Ishikawa (cell line): ENCODE data around the gene AKR1B15.

ENCODE experiments used
- CEBPB ChIP-seq: IDR thresholded peaks from 2 replicates; pipeline ENCODE4 v1.6.1; 2012
- CREB1 ChIP-seq: IDR thresholded peaks from 2 replicates; pipeline ENCODE4 v1.6.1; 2012; ENCODE audit warnings: low read depth
- EGR1 ChIP-seq: IDR thresholded peaks from 2 replicates; pipeline ENCODE4 v1.6.1; 2012
- EP300 ChIP-seq: IDR thresholded peaks from 2 replicates; pipeline ENCODE4 v1.6.1; 2012; ENCODE audit warnings: borderline replicate concordance
- FOXM1 ChIP-seq: IDR thresholded peaks from 2 replicates; pipeline ENCODE4 v1.6.1; 2012; ENCODE audit warnings: low read depth, borderline replicate concordance
- NFIC ChIP-seq: IDR thresholded peaks from 2 replicates; pipeline ENCODE4 v1.6.1; 2012
- RAD21 ChIP-seq: IDR thresholded peaks from 2 replicates; pipeline ENCODE4 v1.6.1; 2012; ENCODE audit warnings: low read depth
- REST ChIP-seq: IDR thresholded peaks from 2 replicates; pipeline ENCODE4 v1.6.1; 2012; ENCODE audit warnings: low read depth, mild to moderate bottlenecking
- TAF1 ChIP-seq: IDR thresholded peaks from 2 replicates; pipeline ENCODE4 v1.6.1; 2012; ENCODE audit warnings: low read depth, mild to moderate bottlenecking
- TCF12 ChIP-seq: IDR thresholded peaks from 2 replicates; pipeline ENCODE4 v1.6.1; 2012; ENCODE audit warnings: low read depth
- TEAD4 ChIP-seq: IDR thresholded peaks from 2 replicates; pipeline ENCODE4 v1.6.1; 2012
- YY1 ChIP-seq: IDR thresholded peaks from 2 replicates; pipeline ENCODE4 v1.6.1; 2012; ENCODE audit warnings: low read depth
- ZBTB7A ChIP-seq: IDR thresholded peaks from 2 replicates; pipeline ENCODE4 v1.6.1; 2012; ENCODE audit warnings: low read depth
- TF ChIP-seq, protein P1 (sequence below): IDR thresholded peaks from 2 replicates; pipeline ENCODE4 v1.6.1; 2012
- TF ChIP-seq, protein P2 (sequence below): IDR thresholded peaks from 2 replicates; pipeline ENCODE4 v1.6.1; 2012

AKR1B15 gene

GRCh38 chr7:134571746-134572461 lies 23.0 kb downstream of the AKR1B15 start:
- TF ChIP-seq REST (no peak), CEBPB (no peak), EGR1 (no peak), TCF12 (no peak), RAD21 (no peak), TAF1 (no peak), ZBTB7A (no peak), TEAD4 (no peak), YY1 (no peak), FOXM1 (no peak), CREB1 (no peak), EP300 (no peak), NFIC (no peak)
- TF ChIP-seq, protein P1, sequence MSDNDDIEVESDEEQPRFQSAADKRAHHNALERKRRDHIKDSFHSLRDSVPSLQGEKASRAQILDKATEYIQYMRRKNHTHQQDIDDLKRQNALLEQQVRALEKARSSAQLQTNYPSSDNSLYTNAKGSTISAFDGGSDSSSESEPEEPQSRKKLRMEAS = no peak
- TF ChIP-seq, protein P2, sequence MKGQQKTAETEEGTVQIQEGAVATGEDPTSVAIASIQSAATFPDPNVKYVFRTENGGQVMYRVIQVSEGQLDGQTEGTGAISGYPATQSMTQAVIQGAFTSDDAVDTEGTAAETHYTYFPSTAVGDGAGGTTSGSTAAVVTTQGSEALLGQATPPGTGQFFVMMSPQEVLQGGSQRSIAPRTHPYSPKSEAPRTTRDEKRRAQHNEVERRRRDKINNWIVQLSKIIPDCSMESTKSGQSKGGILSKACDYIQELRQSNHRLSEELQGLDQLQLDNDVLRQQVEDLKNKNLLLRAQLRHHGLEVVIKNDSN = no peak

- TF ChIP-seq RAD21 (no peak), TCF12 (no peak), TEAD4 (no peak), EGR1 (no peak)
- TF ChIP-seq, protein P2 = no peak
Measured at GRCh38 chr7:134574322-134574721, 25.4 kb downstream of the AKR1B15 start.

DNA sequence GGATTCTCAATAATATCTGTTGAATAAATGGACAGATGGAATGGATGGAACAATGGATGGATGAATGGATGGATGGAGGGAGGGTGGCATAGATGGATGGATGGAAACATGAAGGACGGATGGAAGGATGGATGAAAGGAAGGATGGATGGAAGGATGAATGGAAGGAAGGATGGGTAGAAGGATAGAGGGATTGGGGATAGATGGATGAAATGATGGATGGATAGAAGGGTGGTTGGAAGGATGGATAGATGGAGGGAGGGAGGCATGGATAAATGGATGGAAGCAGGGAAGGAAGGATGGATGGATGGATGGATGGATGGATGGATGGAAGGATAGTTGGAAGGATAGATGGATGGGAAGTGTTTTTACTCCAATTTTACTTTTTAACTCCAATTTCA lies 35.4 kb downstream of the AKR1B15 start:
- TF ChIP-seq CEBPB (no peak), CREB1 (no peak), NFIC (no peak), TAF1 (no peak)
- TF ChIP-seq, protein P2 = no peak

- TF ChIP-seq EP300 (no peak), YY1 (no peak), FOXM1 (no peak), EGR1 (no peak), TAF1 (no peak), CREB1 (no peak), REST (no peak), ZBTB7A (no peak), NFIC (no peak), TEAD4 (no peak), TCF12 (no peak), RAD21 (no peak), CEBPB (no peak)
- TF ChIP-seq, protein P2 = no peak
- TF ChIP-seq, protein P1 = no peak
Measured at GRCh38 chr7:134585897-134586296, 37.0 kb downstream of the AKR1B15 start.

DNA sequence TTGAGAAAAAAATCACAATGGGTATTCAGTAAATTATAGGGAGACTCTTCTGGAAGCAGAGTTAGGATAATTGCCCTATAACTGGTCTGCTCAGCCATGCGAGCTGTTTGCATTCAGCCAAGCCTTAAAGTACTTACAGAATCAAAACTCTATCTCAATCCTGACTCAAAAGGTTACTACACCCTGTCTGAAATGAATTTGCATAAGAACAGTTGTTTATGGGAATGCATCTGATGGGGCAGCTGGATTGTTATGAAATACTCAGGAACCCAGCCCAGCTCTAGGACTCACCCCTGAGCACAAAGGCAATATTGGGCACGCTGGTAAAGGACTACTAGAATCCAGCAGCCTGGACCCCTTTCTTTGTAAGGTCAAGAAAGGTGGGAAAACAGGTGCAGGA lies 38.8 kb downstream of the AKR1B15 start:
- no peak for TF ChIP-seq REST
